ENCODE measurements around the gene DES. TPM values are rescaled to one million over a fixed set of nuclear protein-coding genes. Genes with fewer than 3 reads are reported as not detected.
"Not testable (repeated sequence)": the region's sequence is repeated elsewhere in the genome, so short reads cannot be mapped to it uniquely, and the experiment has no call there.

Gene DES
- total RNA-seq, 1 donor from 2014 or later = 182 TPM

GRCh38 chr2:219405958-219406860 lies 12.0 kb upstream of the DES start:
- Histone ChIP-seq H3K9me3 (no peaks in the 10 kb centered on the region), H3K27ac (peak overlapping the region; percentile 88 to 94), H3K27me3 (no peaks in the 10 kb centered on the region), H3K4me1 (peaks cover 23 to 42% of the 10 kb centered on the region in 2 donors), H3K36me3 (no peaks in the 10 kb centered on the region), H3K4me3 (no peak overlapping the region)
- DNase-seq (ENCODE audit: low spot score in 2 of 2) = no peak
- TF ChIP-seq, protein P1, sequence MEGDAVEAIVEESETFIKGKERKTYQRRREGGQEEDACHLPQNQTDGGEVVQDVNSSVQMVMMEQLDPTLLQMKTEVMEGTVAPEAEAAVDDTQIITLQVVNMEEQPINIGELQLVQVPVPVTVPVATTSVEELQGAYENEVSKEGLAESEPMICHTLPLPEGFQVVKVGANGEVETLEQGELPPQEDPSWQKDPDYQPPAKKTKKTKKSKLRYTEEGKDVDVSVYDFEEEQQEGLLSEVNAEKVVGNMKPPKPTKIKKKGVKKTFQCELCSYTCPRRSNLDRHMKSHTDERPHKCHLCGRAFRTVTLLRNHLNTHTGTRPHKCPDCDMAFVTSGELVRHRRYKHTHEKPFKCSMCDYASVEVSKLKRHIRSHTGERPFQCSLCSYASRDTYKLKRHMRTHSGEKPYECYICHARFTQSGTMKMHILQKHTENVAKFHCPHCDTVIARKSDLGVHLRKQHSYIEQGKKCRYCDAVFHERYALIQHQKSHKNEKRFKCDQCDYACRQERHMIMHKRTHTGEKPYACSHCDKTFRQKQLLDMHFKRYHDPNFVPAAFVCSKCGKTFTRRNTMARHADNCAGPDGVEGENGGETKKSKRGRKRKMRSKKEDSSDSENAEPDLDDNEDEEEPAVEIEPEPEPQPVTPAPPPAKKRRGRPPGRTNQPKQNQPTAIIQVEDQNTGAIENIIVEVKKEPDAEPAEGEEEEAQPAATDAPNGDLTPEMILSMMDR (IDR thresholded peaks at IDR 0.05) = no peak
- intact Hi-C loops (cut with DNase I) = loop anchor here (5.0 kb wide), 1 partner anchor 36 kb away; no protein-coding TSS in a partner anchor

DNA sequence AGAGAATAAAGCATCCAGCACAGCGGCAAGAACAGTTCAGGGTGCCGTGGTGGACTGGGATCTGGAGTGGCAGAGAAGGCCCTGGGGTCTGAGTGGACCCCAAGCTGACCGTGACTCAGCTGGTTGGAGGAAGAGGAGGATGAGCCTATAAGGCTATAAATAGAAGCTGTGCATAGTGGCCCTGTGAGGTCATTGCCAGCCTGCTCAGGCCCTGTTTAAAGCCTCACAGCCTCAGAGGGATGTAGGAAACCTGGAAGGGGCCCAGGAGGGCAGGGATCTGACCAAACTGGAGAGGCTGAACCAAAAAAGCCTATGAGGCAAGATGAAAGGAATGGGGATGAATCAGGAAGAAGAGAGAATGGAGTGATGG lies 11.3 kb upstream of the DES start:
- H3K27ac ChIP-seq = peak overlapping the region; percentile 88 to 94
- TF ChIP-seq, protein P1 (IDR thresholded peaks at IDR 0.05) = no peak
- H3K4me3 ChIP-seq = no peak overlapping the region
- no peaks in the 10 kb centered on the region for H3K36me3 ChIP-seq
- intact Hi-C loops (cut with DNase I) = loop anchor here (5.0 kb wide), 1 partner anchor 35 kb away; no protein-coding TSS in a partner anchor
- DNase-seq (ENCODE audit: low spot score in 2 of 2) = peak; percentile 77 to 93
- H3K27me3 ChIP-seq = no peaks in the 10 kb centered on the region
- no peaks in the 10 kb centered on the region for H3K9me3 ChIP-seq
- peaks cover 23 to 42% of the 10 kb centered on the region in 2 donors for H3K4me1 ChIP-seq

DNA sequence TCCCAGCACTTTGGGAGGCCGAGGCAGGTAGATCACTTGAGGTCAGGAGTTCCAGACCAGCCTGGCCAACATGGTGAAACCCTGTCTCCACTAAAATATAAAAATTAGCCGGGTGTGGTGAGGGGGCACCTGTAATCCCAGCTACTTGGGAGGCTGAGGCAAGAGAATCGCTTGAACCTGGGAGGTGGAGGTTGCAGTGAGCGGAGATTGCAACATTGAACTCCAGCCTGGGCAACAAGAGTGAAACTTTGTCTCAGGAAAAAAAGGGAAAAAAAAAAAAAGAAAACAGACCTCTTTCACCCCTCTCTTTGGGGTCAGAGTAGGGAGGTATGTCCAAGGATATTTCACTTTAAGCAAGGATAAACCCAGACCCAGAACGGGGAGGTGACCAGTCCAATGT lies 10.8 kb upstream of the DES start:
- not testable (repeated sequence) for H3K36me3 ChIP-seq; H3K9me3 ChIP-seq; H3K27me3 ChIP-seq; H3K4me3 ChIP-seq; DNase-seq (ENCODE audit: low spot score in 2 of 2)
- Histone ChIP-seq H3K27ac (peak overlapping the region; percentile 88 to 94), H3K4me1 (peaks cover 23 to 42% of the 10 kb centered on the region in 2 donors)
- intact Hi-C loops (cut with DNase I) = loop anchor here (5.0 kb wide), 1 partner anchor 35 kb away; no protein-coding TSS in a partner anchor

DNA sequence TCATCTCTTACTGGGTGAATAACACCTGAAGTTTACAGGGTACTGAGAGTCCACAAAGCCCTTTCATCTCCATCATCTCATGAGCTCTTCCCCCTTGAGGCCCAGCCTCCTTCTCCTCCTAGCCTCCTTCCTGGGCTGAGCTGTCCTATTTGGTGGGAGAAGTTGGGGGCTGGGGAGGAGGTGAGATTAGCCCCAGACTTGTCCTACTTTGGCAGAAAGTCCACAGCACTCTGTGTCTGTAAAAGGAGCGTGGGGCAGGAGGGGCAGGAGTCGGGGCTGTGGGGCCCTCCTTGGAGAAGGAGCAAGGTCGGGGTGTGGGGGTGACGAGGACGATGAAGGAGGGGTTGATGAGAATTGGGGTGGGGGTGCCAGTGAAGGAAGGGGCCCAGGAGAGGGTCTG lies 10.0 kb upstream of the DES start:
- no peak overlapping the region for H3K4me3 ChIP-seq
- DNase-seq (ENCODE audit: low spot score in 2 of 2) = no peak
- peak overlapping the region in 1 of 2 donors; percentile 88 for H3K27ac ChIP-seq
- intact Hi-C loops (cut with DNase I) = loop anchor here (5.0 kb wide), 1 partner anchor 34 kb away; no protein-coding TSS in a partner anchor
- H3K4me1 ChIP-seq = peaks cover 23 to 42% of the 10 kb centered on the region in 2 donors
- TF ChIP-seq, protein P1 (IDR thresholded peaks at IDR 0.05) = no peak
- no peaks in the 10 kb centered on the region for H3K27me3 ChIP-seq
- no peaks in the 10 kb centered on the region for H3K9me3 ChIP-seq
- no peaks in the 10 kb centered on the region for H3K36me3 ChIP-seq

DNA sequence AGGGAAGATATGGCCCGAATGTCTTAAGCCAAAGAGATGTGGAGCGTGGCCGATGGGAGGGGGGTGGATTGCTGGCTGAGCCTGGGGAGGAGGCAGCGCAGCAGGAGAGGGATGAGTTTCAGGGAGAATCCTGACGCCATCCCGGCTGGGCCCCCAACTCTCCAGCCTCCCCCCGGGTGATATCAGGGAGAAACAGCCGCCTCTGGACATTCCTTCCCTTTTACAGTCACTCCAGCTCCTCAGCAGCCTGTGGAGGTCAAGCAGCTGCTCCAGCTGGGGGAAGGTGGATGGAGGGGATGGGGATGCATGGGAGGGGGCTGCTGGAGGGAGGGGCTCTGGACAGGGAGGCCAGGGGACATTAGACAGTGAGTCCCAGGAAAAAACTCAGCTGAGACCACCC lies 9.5 kb upstream of the DES start:
- intact Hi-C loops (cut with DNase I) = loop anchor here (5.0 kb wide), 1 partner anchor 34 kb away; no protein-coding TSS in a partner anchor
- no peaks in the 10 kb centered on the region for H3K9me3 ChIP-seq
- H3K4me1 ChIP-seq = peaks cover 21 to 41% of the 10 kb centered on the region in 2 donors
- DNase-seq (ENCODE audit: low spot score in 2 of 2) = no peak
- no peak overlapping the region for H3K4me3 ChIP-seq
- TF ChIP-seq, protein P1 (IDR thresholded peaks at IDR 0.05) = no peak
- no peaks in the 10 kb centered on the region for H3K36me3 ChIP-seq
- H3K27ac ChIP-seq = peak overlapping the region; percentile 18 to 38
- no peaks in the 10 kb centered on the region for H3K27me3 ChIP-seq

DNA sequence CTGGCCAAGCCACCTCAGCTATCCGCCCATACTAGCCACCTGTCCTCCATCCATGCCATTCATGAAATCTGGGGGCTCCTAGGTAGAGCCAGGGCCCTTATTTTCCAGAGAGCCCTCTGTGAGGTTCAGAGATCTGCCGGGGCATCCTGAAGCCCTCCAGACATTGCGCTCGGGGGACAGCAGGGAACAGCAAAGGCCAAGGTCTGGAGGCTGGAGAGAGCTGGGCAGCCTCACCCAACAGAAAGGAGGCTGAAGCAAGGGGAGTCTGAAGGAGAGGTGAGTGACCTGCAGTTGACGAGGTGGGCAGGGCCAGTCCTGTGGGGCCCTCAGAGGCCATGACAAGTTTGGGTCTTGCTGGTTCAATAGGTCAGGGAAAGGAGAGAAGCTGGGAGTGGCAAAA lies 8.6 kb upstream of the DES start:
- intact Hi-C loops (cut with DNase I) = loop anchor here (5.0 kb wide), 1 partner anchor 33 kb away; no protein-coding TSS in a partner anchor
- Histone ChIP-seq H3K36me3 (no peaks in the 10 kb centered on the region), H3K4me3 (no peak overlapping the region), H3K27ac (peak overlapping the region in 1 of 2 donors; percentile 38), H3K9me3 (no peaks in the 10 kb centered on the region), H3K27me3 (no peaks in the 10 kb centered on the region), H3K4me1 (peaks cover 13 to 31% of the 10 kb centered on the region in 2 donors)
- DNase-seq (ENCODE audit: low spot score in 2 of 2) = no peak
- TF ChIP-seq, protein P1 (IDR thresholded peaks at IDR 0.05) = no peak
